ENCODE data around the gene CTPS1.

- TF ChIP-seq, protein P1, sequence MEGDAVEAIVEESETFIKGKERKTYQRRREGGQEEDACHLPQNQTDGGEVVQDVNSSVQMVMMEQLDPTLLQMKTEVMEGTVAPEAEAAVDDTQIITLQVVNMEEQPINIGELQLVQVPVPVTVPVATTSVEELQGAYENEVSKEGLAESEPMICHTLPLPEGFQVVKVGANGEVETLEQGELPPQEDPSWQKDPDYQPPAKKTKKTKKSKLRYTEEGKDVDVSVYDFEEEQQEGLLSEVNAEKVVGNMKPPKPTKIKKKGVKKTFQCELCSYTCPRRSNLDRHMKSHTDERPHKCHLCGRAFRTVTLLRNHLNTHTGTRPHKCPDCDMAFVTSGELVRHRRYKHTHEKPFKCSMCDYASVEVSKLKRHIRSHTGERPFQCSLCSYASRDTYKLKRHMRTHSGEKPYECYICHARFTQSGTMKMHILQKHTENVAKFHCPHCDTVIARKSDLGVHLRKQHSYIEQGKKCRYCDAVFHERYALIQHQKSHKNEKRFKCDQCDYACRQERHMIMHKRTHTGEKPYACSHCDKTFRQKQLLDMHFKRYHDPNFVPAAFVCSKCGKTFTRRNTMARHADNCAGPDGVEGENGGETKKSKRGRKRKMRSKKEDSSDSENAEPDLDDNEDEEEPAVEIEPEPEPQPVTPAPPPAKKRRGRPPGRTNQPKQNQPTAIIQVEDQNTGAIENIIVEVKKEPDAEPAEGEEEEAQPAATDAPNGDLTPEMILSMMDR (IDR thresholded peaks at IDR 0.05): no peak
- no peak for TF ChIP-seq KAT7 (CRISPR knock-in tag; IDR thresholded peaks at IDR 0.05; ENCODE audit: borderline replicate concordance)
Observed at GRCh38 chr1:41045740-41046139, 66.2 kb downstream of the CTPS1 start.
